NCI-H345 treated with DMSO at 0.1 percent for 48 hours (cell line): ENCODE results near the gene NCMAP.

Experiments
- DNase-seq: peaks from one replicate; lab custom pipeline; 2025; ENCODE audit not compliant: unreplicated experiment; lab: John Stamatoyannopoulos, UW

NCMAP gene

DNA sequence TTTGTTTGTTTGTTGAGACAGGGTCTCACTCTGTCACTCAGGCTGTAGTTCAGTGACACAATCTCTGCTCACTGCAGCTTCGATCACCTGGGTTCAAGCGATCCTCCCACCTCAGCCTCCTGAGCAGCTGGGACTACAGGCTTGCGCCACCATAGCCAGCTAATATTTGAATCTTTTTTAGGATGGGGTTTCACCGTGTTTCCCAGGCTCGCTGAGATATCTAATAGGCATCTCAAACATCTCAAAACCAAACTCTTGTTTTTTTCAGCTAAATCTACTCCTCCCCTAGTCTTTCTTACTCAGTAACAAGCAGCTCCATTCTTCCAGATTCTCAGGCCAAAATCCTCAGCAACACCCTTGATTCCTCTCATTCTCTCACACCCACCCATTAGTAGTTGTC, 65.2 kb downstream of the NCMAP start:
- DNase-seq, result no peak

DNA sequence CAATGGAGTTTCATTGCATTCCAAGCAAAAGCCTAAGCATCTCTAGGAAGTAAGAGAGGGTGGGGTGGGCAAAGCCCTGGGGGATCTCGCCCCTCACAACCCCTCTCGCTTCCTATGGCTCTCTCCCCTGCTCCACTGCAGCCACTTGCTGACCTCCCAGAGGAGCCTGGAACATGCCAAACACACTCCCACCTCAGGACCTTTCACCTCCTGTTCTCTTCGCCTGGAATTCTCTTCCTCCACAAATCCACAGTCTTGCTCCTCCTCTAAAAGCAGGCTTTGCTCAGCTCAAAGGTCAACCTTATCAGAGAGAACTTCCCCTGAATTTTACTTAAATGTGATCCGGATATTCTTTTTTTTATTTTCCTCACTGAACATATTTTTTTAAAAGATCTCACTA, 66.3 kb downstream of the NCMAP start:
- no peak for DNase-seq

DNA sequence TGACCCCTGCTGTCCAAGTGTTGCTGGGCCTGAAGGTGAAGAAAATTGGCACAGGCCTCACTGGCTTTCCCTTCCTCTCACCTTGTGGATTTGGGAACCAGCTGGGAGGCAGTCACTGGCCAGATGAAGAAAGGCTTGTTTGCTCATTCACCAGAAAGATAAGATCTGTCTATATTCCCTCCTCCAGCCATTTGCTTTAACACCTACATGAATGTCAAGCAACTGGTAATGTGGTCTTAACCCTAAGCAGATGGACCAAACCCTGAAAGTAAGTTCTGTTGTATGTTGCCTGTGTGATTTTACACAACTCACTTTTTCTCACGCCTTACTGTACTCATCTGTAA, 76.9 kb downstream of the NCMAP start:
- DNase-seq, result no peak

DNA sequence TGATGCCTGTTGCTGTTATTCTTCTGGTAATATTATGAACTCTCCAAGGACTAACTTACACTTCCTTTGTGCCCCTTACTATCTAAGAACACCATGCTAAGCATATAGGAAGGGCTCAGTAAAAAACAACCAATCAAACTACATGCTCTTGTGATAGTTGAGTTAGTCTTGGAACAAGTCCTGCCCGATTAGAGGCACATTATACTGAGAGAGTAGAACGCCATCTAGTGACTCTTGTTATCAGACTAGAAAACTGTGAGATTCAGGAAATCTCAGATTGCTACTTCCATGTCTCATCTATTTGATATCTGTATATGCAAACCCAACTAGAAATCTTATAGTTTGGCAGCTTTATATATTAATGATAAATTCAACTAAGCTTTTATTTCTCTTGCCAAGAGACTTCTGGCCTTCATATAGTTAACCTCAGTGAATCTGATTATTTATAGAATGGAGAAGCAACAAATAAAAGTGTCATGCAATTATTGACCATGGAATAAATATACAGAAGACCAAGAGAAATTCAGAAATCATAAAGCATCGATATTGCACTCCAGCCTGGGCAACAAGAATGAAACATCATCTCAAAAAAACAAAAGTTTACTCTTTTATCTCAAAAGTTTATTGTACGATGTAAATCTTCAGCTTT, 79.4 kb downstream of the NCMAP start:
- DNase-seq, result peak; percentile 62

GRCh38 chr1:24636661-24637357, 80.9 kb downstream of the NCMAP start:
- no peak for DNase-seq

DNA sequence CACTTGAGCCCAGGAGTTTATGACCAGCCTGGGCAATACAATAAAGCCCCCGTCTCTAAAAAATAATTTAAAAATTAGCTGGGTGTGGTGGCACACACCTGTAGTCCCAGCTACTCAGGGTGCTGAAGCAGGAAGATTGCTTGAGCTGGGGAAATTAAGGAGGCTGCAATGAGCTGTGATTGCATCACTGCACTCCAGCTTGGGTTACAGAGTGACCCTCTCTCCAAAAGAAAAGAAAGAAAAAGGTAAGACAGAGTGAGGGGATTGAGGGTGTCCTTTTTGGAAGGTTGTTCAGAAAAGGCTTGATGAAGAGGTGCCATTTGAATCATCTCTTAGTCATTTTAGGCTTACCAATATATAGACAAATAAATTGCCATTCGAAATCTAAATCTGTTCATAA, 83.2 kb downstream of the NCMAP start:
- no peak for DNase-seq

GRCh38 chr1:24639881-24640280, 84.0 kb downstream of the NCMAP start:
- no peak for DNase-seq

- DNase-seq, result no peak
These were observed 84.4 kb downstream of the NCMAP start for GRCh38 chr1:24640288-24640687.

- no peak for DNase-seq
These were observed 85.8 kb downstream of the NCMAP start for GRCh38 chr1:24641646-24642151.

DNA sequence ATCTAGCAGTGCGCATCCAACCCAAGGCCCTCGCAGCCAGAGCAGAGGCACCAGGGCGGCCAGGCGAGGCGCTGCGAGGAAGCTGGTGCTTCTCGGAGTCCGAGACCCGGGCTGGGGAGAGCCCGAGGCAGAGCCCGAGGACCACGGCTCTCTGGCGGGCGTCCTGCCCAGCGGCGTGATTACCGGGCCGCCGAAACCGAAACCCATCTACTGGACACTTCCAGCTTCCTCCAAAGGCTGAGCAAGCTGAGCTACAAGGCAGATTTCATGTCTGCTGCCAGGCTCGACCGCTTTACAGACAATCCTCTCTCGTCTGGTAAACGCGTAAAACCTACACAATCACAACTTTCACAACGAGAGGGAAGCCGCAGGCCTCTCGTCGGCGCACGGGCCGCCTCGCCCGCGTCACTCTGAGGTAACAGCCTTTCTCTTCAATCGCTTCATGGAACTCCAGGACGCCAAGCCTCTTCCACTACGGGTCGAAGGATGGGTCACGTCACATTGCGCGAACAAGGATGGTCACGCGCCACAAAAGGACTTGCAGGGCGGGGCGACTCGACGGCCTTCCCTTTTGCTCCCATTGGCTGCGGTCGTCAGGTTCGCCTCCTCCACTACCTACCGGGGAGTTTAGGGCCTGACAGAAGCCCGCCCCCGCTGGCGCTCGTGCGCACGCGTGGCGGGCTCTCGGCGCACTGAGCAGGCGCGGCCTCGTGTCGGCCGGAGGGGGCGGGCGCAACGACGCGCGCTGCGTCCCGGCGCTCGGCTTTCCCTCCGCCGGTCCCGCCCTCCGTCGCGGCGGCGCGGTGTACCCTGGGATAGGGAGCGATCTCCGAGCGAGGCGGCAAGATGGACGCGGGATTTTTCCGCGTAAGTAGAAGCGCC, 86.8 kb downstream of the NCMAP start, which contains the start of gene SRRM1:
Gene SRRM1, plus strand, starts transcription at position 822 of the 882 bp plus-strand sequence. Its CDS starts 25 bp downstream, at position 847.
- peak; percentile 98 for DNase-seq

DNA sequence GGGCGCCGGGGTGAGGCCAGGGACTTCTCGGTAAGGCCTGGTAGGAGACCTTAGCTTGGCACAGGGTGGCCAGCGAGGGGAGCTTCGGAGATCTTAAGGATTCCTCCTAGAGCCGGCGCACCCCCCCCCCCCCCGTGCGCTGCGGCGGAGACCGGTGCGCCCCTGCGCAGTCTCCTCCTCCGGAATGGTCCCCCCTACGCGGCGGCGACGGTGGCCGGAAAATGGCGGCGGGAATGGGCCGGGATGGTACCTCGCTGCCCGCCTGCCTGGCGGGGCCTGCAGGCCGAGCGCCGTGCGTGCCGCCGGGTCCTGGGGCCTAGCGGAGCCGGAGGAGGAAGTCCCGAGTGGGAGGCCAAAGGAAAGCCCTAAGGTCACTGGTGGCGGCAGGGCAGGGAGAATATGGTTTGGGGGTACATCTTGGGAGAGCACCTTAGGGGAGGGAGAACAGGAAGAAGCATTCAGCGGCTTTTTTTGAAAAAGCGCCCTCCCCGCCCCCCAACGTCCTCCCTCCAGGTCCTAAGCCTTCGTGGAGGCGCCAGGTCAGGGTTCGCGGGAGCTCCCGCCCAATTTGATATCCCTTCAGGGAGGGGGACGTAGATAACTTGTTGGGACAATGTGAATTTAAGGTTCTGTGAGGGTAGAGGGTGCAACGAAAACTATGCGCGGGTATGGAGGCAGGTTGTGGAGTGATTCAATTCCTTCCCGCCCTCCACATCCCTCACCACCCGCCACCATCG, 87.6 kb downstream of the NCMAP start:
- no peak for DNase-seq

DNA sequence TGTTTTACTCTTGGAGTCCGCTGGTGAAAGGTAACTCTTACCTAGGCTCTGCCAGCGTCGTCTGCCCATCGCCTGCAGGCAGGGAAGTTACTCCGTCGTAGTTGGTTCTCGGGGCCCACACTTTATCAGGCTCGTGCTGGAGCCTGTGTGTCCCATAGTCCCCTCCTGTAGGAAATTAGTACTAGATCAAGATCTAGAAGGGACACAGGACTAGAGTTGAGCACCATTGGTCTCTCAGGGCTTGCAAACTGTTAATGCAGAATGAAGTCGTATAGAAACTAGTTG, 88.2 kb downstream of the NCMAP start:
- no peak for DNase-seq

GRCh38 chr1:24648919-24649318, 93.0 kb downstream of the NCMAP start:
- no peak for DNase-seq

GRCh38 chr1:24652382-24652781, 96.5 kb downstream of the NCMAP start:
- DNase-seq, result no peak

GRCh38 chr1:24654010-24654409, 98.1 kb downstream of the NCMAP start:
- DNase-seq, result no peak

DNA sequence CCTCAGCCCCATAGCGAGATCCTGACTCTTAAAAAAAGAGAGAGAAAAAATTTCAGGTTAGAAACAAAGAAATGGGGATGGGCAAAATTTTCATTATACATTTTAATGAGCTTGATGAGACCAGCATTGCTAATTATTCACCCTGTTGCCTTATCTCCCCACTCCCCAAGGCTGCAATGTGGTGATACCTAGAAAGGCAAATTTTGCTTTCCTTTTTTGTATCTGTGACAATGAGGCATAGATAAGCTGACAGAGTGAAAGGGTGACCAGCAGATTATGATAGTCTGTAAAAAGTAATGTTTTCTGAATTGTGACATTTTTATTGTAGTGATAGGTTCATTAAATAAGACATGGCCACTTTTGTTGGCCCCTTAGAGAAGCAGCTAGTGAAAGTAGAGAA, 100.2 kb downstream of the NCMAP start:
- no peak for DNase-seq

- DNase-seq, result no peak
These were observed 101.9 kb downstream of the NCMAP start for GRCh38 chr1:24657781-24658180.
